ENCODE data around the gene HMX1. TPM values are rescaled to one million over a fixed set of nuclear protein-coding genes. Genes with fewer than 3 reads are reported as not detected.

Gene HMX1
- total RNA-seq, 2 experiments from 2014 or later = not detected

DNA sequence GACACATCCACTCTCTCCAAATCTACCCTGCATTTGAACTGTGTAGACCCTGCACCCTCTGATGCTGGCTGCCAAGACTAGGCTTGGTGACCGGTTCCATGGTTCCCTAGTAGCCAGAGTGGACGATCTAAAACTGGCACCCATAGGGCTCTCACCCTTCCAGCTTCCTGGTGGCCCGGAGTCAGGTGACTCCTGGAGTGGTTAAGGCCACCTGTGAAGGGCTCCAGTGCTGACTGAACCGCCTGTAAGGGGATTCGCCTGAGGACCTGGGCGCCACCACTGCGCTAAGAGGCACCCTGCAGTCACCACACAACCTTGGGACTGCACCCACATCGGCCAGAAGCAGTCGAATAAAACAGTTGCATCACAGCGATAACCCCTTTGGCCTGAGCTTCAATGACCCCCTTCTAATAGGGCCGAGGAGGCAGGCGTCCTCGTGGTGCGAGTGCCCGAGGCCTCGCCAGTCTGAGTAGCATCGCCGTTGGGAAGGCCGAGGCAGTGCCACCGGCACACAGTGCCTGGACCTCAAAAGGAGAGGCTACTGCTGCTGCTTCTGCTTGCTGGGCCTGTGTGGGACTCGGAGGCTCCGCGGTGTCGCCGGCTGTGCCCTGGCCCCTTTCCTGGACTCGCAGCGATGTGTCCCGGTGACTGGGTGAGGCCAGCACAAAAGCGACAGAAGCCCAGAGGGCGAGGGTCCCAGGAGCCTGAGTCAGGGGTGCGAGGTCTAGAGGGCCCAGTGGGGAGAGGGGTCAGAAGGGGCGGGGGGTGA, 6.5 kb downstream of the HMX1 start:
- no peak overlapping the region for H3K27ac Mint-ChIP-seq
- no peaks in the 10 kb centered on the region for H3K9me3 Mint-ChIP-seq (ENCODE audit: low read depth)
- CTCF ChIA-PET = no interaction called here
- H3K27me3 Mint-ChIP-seq = peaks cover 80% of the 10 kb centered on the region
- no peak for DNase-seq
- no peaks in the 10 kb centered on the region for H3K36me3 Mint-ChIP-seq
- no peak for ATAC-seq
- no peak overlapping the region for H3K4me3 Mint-ChIP-seq
- peaks cover 2% of the 10 kb centered on the region for H3K4me1 Mint-ChIP-seq

DNA sequence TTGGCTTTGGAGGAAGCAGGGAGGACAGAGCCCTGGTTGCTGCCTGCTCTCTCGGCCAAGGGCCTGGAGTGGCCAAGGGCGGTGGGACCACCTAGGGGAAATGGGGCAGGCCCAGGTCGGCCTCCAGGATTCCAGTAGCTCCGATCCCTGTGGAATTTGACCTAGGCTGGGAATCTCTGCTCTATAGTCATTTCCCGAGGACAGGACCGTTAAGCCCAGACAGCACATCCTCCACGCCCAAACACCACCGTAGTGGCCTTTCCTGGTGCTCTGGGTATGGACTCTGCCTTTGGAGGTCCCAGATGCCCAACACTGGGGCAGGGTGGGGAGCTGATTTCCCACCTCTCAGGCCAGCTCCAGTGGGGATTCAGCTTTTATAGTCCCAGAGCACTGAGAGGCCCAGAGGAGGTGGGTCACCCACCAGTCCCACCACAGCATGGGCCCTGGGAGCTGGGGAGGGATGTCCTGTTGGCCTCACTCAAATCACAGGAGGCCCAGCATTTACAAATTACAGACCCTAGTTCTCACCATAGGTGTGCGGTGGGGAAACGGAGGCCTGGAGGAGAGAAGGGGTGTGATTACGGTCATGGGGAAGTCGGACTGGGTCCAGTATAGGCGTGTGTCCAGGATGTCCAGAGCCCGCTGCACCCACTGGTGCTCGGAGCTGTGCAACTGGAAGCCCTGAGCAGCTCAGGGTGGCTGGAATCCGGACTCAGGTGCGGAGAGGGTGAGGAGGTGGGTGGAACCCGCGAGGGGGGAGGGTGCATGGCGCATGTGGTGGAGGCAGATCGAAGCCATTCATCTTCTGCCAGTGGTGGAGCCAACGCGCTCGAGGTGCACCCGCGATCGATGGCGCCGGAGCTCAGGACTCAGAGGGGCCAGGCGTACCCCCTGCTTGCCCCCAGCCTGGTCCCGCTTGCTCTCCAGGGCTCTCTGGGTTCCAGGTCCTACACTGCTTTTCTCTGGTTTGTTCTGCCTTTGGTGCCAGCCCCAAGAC, 7.7 kb downstream of the HMX1 start:
- no peaks in the 10 kb centered on the region for H3K36me3 Mint-ChIP-seq
- no peaks in the 10 kb centered on the region for H3K9me3 Mint-ChIP-seq (ENCODE audit: low read depth)
- H3K27ac Mint-ChIP-seq = no peak overlapping the region
- no peak overlapping the region for H3K4me3 Mint-ChIP-seq
- peaks cover 78% of the 10 kb centered on the region for H3K27me3 Mint-ChIP-seq
- peaks cover 2% of the 10 kb centered on the region for H3K4me1 Mint-ChIP-seq
- ATAC-seq (no peak), DNase-seq (no peak)
- CTCF ChIA-PET = no interaction called here

DNA sequence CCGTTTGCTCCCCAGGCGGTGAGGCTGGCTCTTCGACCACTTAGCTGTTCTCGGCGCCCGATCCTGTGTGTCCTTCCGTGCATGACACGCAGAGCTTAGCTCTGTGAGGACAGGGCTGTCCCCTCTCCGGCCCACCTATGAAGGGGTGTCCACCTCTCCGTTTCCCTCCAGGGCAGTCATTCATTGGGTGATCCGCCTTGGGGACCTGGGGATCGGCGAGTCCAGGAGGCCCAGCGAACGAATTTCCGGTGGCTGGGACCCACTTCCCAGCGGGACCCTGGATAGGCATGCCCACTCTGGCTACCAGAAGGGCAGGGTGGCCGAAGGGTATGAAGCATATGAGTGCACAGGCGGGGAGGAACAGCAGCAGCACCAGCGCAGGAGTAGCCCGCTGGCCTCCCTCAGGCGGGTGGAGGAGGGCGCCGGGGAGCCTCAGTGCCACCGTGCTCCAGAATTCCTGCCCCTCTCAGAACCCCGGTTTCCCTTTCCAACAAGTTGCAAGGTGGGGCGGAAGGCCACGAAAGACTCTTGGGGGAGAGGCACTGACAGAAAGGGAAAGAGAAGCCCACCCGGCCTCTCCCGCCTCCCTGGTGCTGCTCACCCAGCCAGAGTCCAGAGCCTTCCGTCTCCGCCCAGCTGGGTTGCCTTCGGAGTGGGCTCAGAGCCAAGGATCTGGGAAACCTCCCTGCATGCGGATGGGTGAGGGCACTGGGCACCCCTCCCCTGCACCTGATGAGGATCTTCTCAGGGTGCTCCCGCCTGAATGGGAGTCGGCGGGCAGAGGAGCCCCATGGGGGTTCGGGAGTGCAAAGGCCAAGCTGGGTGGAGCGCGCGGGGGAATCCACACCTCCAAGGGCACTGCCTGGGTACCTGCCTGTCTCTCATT, 8.6 kb downstream of the HMX1 start:
- no peak overlapping the region for H3K27ac Mint-ChIP-seq
- no peaks in the 10 kb centered on the region for H3K36me3 Mint-ChIP-seq
- no peak overlapping the region for H3K4me3 Mint-ChIP-seq
- DNase-seq (no peak), ATAC-seq (no peak)
- peaks cover 74% of the 10 kb centered on the region for H3K27me3 Mint-ChIP-seq
- no peaks in the 10 kb centered on the region for H3K4me1 Mint-ChIP-seq
- no peaks in the 10 kb centered on the region for H3K9me3 Mint-ChIP-seq (ENCODE audit: low read depth)
- CTCF ChIA-PET = no interaction called here

DNA sequence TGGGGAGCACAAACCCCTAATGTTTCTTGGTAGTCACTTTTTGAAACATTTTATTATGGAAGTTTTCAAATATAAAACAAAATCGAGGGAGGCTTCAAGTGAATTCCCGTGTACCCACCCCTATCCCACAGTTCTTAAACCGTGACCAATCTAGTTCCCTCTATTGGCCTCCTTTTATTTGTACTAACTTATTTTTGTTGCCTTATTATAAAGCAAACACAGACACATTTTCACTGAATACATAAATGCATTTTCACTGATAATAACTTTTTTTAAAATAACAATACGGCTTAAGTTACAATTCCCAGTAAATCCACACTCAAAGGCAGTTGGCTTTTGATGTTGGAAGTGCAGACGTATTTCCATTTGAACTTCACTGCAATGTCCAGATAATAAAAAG, 9.3 kb downstream of the HMX1 start:
- Mint-ChIP-seq H3K27ac (no peak overlapping the region), H3K4me3 (no peak overlapping the region), H3K9me3 (ENCODE audit: low read depth) (no peaks in the 10 kb centered on the region), H3K4me1 (no peaks in the 10 kb centered on the region), H3K36me3 (no peaks in the 10 kb centered on the region), H3K27me3 (peaks cover 81% of the 10 kb centered on the region)
- DNase-seq (no peak), ATAC-seq (no peak)
- CTCF ChIA-PET = no interaction called here

DNA sequence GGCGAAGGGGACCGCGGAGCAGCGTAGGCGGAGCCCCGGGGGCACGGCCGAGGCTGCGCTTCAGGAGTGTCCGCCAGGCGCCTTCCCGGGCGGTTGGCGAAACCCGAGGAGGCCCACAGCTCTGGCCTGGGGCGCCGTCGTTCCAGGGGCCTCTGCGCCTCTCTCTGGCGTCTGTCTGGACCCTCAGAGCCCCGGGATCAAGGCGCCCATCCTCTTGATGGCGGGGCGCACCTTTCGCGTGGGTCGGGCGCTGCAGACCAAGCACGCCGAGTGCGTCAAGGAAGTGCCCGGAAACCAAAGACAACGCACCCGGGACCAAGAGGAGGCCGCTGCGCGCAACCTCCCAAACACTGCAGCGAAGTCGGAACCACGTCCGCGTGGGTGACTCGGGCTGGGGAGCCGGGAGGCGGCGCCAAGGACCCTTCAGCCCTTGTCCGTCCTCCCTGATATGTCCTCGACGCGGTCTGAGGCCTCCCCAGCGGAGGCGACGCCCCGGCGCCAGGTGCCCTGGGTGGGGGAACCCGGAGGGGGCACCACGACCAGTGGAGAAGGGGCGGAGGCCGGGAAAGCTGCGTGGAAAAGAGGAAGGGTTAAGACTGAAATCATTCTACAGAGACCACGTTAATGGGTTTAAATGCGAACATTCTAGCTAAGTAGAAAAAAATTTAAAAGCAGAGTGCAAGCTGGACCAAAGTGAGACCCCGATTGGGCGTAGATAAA, 9.9 kb downstream of the HMX1 start:
- Mint-ChIP-seq H3K27me3 (peaks cover 80% of the 10 kb centered on the region), H3K27ac (peak overlapping the region; percentile 50), H3K9me3 (ENCODE audit: low read depth) (no peaks in the 10 kb centered on the region), H3K4me1 (peaks cover 2% of the 10 kb centered on the region), H3K4me3 (no peak overlapping the region), H3K36me3 (no peaks in the 10 kb centered on the region)
- DNase-seq (no peak), ATAC-seq (no peak)
- CTCF ChIA-PET = no interaction called here

DNA sequence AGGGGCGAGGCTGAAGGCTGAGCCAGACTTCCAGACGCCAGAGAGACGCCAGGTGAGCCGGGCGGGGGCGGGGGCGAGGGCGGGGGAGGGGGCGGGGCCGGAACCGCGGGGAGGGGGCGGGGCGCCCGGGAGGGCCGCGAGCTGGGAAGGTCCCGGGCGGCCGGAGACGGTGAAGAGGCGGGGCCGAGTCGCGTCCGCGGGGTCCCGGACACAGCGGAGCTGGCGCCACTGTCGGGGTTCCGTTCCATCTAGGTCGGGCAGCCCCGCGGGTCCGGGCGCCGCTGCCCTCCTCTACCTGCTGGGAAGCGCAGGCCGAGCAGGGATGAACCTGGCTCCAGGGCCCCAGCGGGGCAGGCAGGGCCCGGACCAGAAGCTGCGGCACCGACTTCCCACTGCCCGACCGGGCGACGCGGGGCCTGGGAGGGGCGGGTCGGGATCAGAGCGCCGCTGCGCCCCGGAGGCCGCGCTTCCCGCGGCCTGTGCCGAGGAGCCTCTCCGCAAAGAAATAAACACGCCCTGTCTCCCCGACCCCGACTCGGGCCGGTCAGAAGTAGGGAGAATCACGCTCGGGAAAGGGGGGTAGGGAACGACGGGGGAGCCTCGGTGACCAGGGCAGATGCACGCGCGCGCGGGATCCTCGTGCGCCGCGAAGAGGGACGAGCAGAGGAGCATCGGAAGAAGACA, 10.6 kb downstream of the HMX1 start:
- Mint-ChIP-seq H3K4me1 (peaks cover 4% of the 10 kb centered on the region), H3K27ac (peak overlapping the region; percentile 50), H3K27me3 (peaks cover 80% of the 10 kb centered on the region), H3K36me3 (no peaks in the 10 kb centered on the region), H3K9me3 (ENCODE audit: low read depth) (no peaks in the 10 kb centered on the region), H3K4me3 (no peak overlapping the region)
- CTCF ChIA-PET = no interaction called here
- no peak for ATAC-seq
- no peak for DNase-seq

DNA sequence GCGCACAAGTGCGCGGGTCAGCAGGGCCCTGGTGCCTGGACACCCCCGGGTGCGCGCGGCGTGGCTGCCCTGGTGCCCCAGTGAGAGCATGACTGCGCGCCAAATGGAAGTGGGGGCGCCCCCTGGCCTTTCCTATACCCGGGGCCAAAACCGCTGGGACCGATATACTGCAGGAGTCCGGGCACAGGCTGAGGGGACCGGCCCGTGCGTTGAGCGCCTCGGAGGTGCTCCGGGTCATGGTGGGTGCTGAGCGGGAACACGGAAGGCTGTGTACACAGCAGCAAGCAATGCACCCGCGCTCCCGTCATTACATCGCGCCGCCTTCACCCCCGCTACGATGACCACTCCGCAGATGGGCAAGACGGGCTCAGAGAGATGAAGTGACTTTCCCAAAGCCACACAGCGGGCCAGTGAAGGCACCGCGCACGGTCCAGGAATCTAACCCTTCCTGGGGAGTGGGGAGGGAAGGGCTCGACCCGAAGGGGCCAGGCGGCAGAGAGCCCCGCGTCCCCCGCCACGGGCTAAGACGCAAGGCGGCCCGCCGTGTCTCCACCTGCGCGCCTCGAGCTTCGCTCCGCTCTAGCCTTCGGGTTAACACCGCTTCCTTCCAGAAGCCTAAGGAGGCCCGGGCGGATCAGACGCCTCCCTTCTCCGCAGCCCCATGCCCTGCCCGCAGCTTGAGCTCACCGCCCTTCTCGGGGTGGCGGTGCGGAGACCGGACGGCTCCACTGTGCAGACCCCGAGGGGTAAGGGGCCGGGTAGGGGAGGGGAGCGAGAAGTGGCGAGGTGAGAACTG, 11.3 kb downstream of the HMX1 start:
- no peak for DNase-seq
- H3K27ac Mint-ChIP-seq = no peak overlapping the region
- H3K27me3 Mint-ChIP-seq = peaks cover 82% of the 10 kb centered on the region
- no peak overlapping the region for H3K4me3 Mint-ChIP-seq
- peaks cover 4% of the 10 kb centered on the region for H3K4me1 Mint-ChIP-seq
- CTCF ChIA-PET = no interaction called here
- no peaks in the 10 kb centered on the region for H3K36me3 Mint-ChIP-seq
- no peak for ATAC-seq
- H3K9me3 Mint-ChIP-seq (ENCODE audit: low read depth) = no peaks in the 10 kb centered on the region

DNA sequence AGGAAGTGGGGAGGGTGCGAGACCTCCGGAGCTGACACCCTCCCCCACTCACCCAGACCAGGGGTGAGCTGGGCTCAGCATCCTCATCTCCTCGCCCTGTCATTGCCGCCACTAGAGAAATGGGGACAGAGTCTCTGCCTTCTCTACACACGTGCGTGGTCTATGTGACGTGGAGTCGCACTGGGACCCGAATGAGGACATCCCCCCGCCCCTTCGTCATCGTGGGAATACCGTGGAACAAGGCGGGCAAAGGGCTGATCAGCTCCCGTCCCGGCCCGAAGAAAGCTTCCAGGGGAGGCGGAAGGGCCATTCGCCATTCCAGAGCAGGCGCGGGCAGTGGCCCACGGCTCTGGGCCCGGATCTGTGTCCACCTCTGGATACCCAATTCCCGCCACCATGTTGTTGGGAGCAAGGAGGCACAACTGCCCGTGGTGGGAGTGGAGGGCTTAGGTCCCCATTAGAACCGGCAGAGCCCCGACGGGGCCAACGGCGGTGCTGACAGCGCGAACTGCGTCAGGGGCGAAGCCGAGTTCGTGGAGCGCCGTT, 12.0 kb downstream of the HMX1 start:
- ATAC-seq (no peak), DNase-seq (no peak)
- Mint-ChIP-seq H3K27me3 (peaks cover 82% of the 10 kb centered on the region), H3K27ac (no peak overlapping the region), H3K4me1 (peaks cover 4% of the 10 kb centered on the region), H3K9me3 (ENCODE audit: low read depth) (no peaks in the 10 kb centered on the region), H3K36me3 (no peaks in the 10 kb centered on the region), H3K4me3 (no peak overlapping the region)
- CTCF ChIA-PET = no interaction called here

DNA sequence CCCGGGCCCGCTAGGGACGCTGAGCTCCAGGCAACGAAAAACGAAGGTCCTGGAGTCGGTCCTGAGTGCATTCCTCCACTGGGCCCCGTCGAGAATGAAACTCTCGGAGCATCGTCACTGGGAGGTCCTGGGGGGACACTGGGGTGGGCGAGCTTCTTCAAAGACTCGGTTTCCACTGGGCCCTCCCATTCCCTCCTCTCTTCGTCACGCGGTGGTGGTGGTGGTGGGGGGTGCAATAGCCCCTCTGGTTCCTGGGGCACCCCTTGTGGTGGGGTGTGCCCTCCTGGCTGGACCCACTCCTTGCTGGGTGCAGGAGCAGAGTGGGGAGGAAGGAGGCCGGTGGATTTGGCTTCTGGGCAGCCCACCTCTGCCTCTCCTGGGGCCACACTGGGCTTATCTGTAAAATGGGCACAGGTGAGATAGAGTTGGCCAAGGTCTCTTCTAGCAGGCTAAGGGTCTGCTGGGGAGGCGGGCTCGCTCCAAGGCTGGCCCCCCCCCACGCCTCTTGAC, 12.9 kb downstream of the HMX1 start:
- peaks cover 4% of the 10 kb centered on the region for H3K4me1 Mint-ChIP-seq
- no peak for DNase-seq
- no peaks in the 10 kb centered on the region for H3K9me3 Mint-ChIP-seq (ENCODE audit: low read depth)
- H3K36me3 Mint-ChIP-seq = no peaks in the 10 kb centered on the region
- CTCF ChIA-PET = no interaction called here
- H3K4me3 Mint-ChIP-seq = no peak overlapping the region
- ATAC-seq = no peak
- no peak overlapping the region for H3K27ac Mint-ChIP-seq
- H3K27me3 Mint-ChIP-seq = peaks cover 77% of the 10 kb centered on the region

DNA sequence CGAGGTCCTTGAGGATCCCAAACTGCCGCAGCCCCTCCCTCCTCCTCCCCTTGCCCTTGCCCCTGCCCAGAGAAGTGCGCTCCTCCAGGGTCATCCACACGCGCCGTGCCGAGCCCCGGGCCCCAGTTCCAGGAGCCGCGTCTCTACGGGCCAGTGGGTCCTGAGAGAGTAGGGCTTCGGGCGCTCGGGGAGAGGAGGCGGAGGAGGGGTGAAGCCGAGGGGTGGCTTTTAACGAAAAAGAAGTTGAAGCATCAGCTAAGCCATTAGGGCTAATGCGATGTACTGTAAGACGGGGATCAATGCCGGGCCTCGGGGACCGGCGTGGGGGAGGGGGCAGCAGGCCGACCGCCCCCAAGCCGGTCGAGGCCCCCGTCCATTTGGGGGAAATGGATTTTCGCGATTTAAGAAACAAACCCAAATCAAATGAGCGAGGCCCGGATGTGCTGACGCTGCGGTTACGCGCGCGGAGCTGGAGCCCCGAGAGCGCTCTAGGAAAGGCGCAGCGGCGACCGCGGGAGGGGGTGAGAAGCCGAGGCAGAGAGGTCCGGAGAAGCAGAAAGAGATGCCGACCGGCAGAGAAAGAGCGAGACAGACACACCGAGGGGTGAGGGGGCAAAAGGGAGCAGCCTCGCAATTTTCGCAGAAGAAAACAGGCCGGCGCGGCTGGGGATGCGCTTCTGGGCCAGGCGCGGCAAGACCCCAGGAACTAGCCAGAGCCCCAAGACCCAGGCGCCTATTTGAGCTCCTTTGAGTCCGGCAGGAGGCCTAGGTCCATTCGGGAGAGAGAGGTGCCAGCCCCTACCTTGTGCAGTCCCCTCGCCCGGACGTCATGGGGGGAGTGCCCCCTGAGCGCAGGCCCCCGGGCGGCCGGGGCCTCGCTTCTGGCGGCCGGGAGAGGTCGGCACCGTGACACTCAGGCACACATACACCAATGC, 13.6 kb downstream of the HMX1 start:
- H3K4me1 Mint-ChIP-seq = peaks cover 4% of the 10 kb centered on the region
- peaks cover 73% of the 10 kb centered on the region for H3K27me3 Mint-ChIP-seq
- H3K36me3 Mint-ChIP-seq = no peaks in the 10 kb centered on the region
- no peaks in the 10 kb centered on the region for H3K9me3 Mint-ChIP-seq (ENCODE audit: low read depth)
- no peak overlapping the region for H3K4me3 Mint-ChIP-seq
- CTCF ChIA-PET = interaction anchor here (1.1 kb wide), 1 partner anchor 60 kb away, joined by 3 read pairs; no protein-coding TSS in a partner anchor
- no peak overlapping the region for H3K27ac Mint-ChIP-seq
- DNase-seq = peak; percentile 40
- no peak for ATAC-seq
